Measurements from ENCODE around the gene PLIN4. TPM values are rescaled to one million over a fixed set of nuclear protein-coding genes. Genes with fewer than 3 reads are reported as not detected.
A peak's percentile ranks its signal among the peaks of the same experiment; 100 is the strongest.
"Not testable (repeated sequence)": the region's sequence is repeated elsewhere in the genome, so short reads cannot be mapped to it uniquely, and the experiment has no call there.

PLIN4 gene
- total RNA-seq, 2 donors from 2014 or later: 0.47 to 6.3 TPM

GRCh38 chr19:4550018-4550417, 31.7 kb upstream of the PLIN4 start:
- intact Hi-C loops (cut with DNase I): no loop called here
- Histone ChIP-seq H3K27me3 (no peaks in the 10 kb centered on the region), H3K9ac (ENCODE audit: low read depth in 2 of 2, low read length in 2 of 2) (no peak overlapping the region), H3K27ac (no peak overlapping the region), H3K4me1 (peaks cover 3% of the 10 kb centered on the region), H3K36me3 (no peaks in the 10 kb centered on the region), H3K4me3 (no peak overlapping the region), H3K9me3 (no peaks in the 10 kb centered on the region)
- TF ChIP-seq CTCF (IDR thresholded peaks at IDR 0.05): no peak
- no peak for DNase-seq

GRCh38 chr19:4548238-4548584, 29.9 kb upstream of the PLIN4 start:
- no peak for TF ChIP-seq CTCF (IDR thresholded peaks at IDR 0.05)
- no peak for DNase-seq
- H3K4me1 ChIP-seq: peaks cover 3% of the 10 kb centered on the region
- H3K36me3 ChIP-seq: no peaks in the 10 kb centered on the region
- no peak overlapping the region for H3K4me3 ChIP-seq
- no peak overlapping the region for H3K9ac ChIP-seq (ENCODE audit: low read depth in 2 of 2, low read length in 2 of 2)
- intact Hi-C loops (cut with DNase I): no loop called here
- H3K9me3 ChIP-seq: no peaks in the 10 kb centered on the region
- H3K27me3 ChIP-seq: no peaks in the 10 kb centered on the region
- H3K27ac ChIP-seq: no peak overlapping the region

GRCh38 chr19:4547303-4548237, 29.3 kb upstream of the PLIN4 start:
- Histone ChIP-seq H3K36me3 (no peaks in the 10 kb centered on the region), H3K4me1 (peaks cover 3% of the 10 kb centered on the region), H3K27ac (no peak overlapping the region), H3K4me3 (no peak overlapping the region), H3K9me3 (no peaks in the 10 kb centered on the region), H3K9ac (ENCODE audit: low read depth in 2 of 2, low read length in 2 of 2) (no peak overlapping the region), H3K27me3 (no peaks in the 10 kb centered on the region)
- TF ChIP-seq CTCF (IDR thresholded peaks at IDR 0.05): peak; percentile 28
- DNase-seq: peak; percentile 88
- intact Hi-C loops (cut with DNase I): no loop called here

GRCh38 chr19:4543842-4544647, 25.8 kb upstream of the PLIN4 start:
- no peaks in the 10 kb centered on the region for H3K9me3 ChIP-seq
- no peaks in the 10 kb centered on the region for H3K27me3 ChIP-seq
- DNase-seq: no peak
- no peak overlapping the region for H3K27ac ChIP-seq
- TF ChIP-seq CTCF (IDR thresholded peaks at IDR 0.05): no peak
- H3K36me3 ChIP-seq: no peaks in the 10 kb centered on the region
- no peak overlapping the region for H3K9ac ChIP-seq (ENCODE audit: low read depth in 2 of 2, low read length in 2 of 2)
- H3K4me3 ChIP-seq: no peak overlapping the region
- H3K4me1 ChIP-seq: peaks cover 3% of the 10 kb centered on the region
- intact Hi-C loops (cut with DNase I): no loop called here

- DNase-seq: no peak
- no peaks in the 10 kb centered on the region for H3K9me3 ChIP-seq
- H3K4me3 ChIP-seq: no peak overlapping the region
- H3K27ac ChIP-seq: no peak overlapping the region
- intact Hi-C loops (cut with DNase I): no loop called here
- no peaks in the 10 kb centered on the region for H3K36me3 ChIP-seq
- H3K4me1 ChIP-seq: peaks cover 3% of the 10 kb centered on the region
- TF ChIP-seq CTCF (IDR thresholded peaks at IDR 0.05): no peak
- H3K27me3 ChIP-seq: no peaks in the 10 kb centered on the region
- no peak overlapping the region for H3K9ac ChIP-seq (ENCODE audit: low read depth in 2 of 2, low read length in 2 of 2)
Measured at GRCh38 chr19:4542896-4543841, 24.9 kb upstream of the PLIN4 start.

GRCh38 chr19:4541806-4542145, 23.5 kb upstream of the PLIN4 start:
- H3K36me3 ChIP-seq; DNase-seq; H3K27ac ChIP-seq; intact Hi-C loops (cut with DNase I); H3K9me3 ChIP-seq; H3K9ac ChIP-seq (ENCODE audit: low read depth in 2 of 2, low read length in 2 of 2); H3K4me1 ChIP-seq; H3K27me3 ChIP-seq; H3K4me3 ChIP-seq: not testable (repeated sequence)
